Measurements from ENCODE around the gene GALNT7. TPM values are rescaled to one million over a fixed set of nuclear protein-coding genes. Genes with fewer than 3 reads are reported as not detected.

GALNT7 gene
- total and polyA plus RNA-seq, 4 donors = 9.3 to 32.7 (median 14.3) TPM

GRCh38 chr4:173237762-173238161 lies 69.2 kb downstream of the GALNT7 start:
- Histone ChIP-seq H3K9me3 (ENCODE audit: control insufficient read depth in 4 of 4, insufficient read depth in 3 of 4, low read length in 3 of 4) (no peaks in the 10 kb centered on the region), H3K36me3 (ENCODE audit: control insufficient read depth in 4 of 4, insufficient read depth in 4 of 4, low read length in 4 of 4) (no peaks in the 10 kb centered on the region), H3K27ac (ENCODE audit: low read depth in 1 of 2, low read length in 1 of 2) (no peak overlapping the region), H3K4me1 (ENCODE audit: control insufficient read depth in 5 of 5, insufficient read depth in 5 of 5, low read length in 5 of 5) (peaks cover 0 to 36% (median 7%) of the 10 kb centered on the region in 5 donors), H3K27me3 (ENCODE audit: control insufficient read depth in 3 of 3, insufficient read depth in 3 of 3, low read length in 2 of 3) (no peaks in the 10 kb centered on the region), H3K4me3 (no peak overlapping the region), H3K9ac (ENCODE audit: insufficient read depth in 1 of 2, low read length in 2 of 2) (no peak overlapping the region)
- ATAC-seq (ENCODE audit: insufficient read depth, low FRiP score) (no peak), DNase-seq (no peak)
- TF ChIP-seq, protein P1, sequence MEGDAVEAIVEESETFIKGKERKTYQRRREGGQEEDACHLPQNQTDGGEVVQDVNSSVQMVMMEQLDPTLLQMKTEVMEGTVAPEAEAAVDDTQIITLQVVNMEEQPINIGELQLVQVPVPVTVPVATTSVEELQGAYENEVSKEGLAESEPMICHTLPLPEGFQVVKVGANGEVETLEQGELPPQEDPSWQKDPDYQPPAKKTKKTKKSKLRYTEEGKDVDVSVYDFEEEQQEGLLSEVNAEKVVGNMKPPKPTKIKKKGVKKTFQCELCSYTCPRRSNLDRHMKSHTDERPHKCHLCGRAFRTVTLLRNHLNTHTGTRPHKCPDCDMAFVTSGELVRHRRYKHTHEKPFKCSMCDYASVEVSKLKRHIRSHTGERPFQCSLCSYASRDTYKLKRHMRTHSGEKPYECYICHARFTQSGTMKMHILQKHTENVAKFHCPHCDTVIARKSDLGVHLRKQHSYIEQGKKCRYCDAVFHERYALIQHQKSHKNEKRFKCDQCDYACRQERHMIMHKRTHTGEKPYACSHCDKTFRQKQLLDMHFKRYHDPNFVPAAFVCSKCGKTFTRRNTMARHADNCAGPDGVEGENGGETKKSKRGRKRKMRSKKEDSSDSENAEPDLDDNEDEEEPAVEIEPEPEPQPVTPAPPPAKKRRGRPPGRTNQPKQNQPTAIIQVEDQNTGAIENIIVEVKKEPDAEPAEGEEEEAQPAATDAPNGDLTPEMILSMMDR (IDR thresholded peaks at IDR 0.05; ENCODE audit: control extremely low read depth, extremely low read depth) = no peak
- WGBS, 2 donors = 86 to 91% methylated on average over 2 of the region's 2 CpGs

- no peak for DNase-seq
- TF ChIP-seq, protein P1 (IDR thresholded peaks at IDR 0.05; ENCODE audit: control extremely low read depth, extremely low read depth) = no peak
- no peaks in the 10 kb centered on the region for H3K9me3 ChIP-seq (ENCODE audit: control insufficient read depth in 4 of 4, insufficient read depth in 3 of 4, low read length in 3 of 4)
- no peak overlapping the region for H3K27ac ChIP-seq (ENCODE audit: low read depth in 1 of 2, low read length in 1 of 2)
- H3K9ac ChIP-seq (ENCODE audit: insufficient read depth in 1 of 2, low read length in 2 of 2) = no peak overlapping the region
- H3K36me3 ChIP-seq (ENCODE audit: control insufficient read depth in 4 of 4, insufficient read depth in 4 of 4, low read length in 4 of 4) = no peaks in the 10 kb centered on the region
- peaks cover 0 to 22% (median 7%) of the 10 kb centered on the region in 5 donors for H3K4me1 ChIP-seq (ENCODE audit: control insufficient read depth in 5 of 5, insufficient read depth in 5 of 5, low read length in 5 of 5)
- no peak for ATAC-seq (ENCODE audit: insufficient read depth, low FRiP score)
- H3K27me3 ChIP-seq (ENCODE audit: control insufficient read depth in 3 of 3, insufficient read depth in 3 of 3, low read length in 2 of 3) = no peaks in the 10 kb centered on the region
- H3K4me3 ChIP-seq = no peak overlapping the region
These were observed 72.1 kb downstream of the GALNT7 start for GRCh38 chr4:173240696-173241095.

DNA sequence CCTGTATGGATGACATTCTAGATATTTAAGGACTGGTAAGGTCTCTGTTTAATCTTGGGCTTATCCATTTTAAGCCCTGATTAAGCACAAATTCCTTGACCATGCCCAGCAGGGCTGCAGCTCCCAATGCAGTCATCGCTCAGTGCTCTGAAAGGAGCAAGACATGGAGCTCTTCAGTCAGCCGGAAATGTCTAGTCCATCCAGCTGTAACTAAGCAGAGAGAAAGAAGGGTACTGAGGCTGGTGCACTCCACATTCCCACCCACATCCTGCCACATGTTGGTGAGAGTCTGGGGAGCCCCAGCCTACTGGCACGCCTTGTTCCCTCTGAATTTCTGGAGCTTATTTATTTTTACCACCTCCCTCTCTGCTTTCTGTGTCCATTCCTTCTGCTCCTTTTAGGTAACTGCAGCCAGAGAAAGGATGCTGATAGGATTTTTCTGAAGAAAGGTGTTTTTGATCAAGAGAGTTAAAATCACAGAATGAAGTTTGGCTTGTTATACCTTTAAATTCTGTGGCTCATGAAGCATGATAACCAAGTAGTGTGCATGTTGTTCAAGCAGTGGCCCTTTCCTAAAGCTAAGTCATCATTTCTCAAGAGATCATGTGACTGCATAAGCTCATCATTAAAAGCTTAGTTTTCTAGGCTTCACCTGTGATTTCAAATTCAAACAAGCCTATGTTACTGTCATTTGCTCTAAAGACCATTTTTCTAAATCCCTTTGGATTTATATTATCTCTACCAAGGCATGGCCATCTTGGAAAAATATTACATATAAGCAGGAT lies 74.0 kb downstream of the GALNT7 start:
- Histone ChIP-seq H3K27me3 (ENCODE audit: control insufficient read depth in 3 of 3, insufficient read depth in 3 of 3, low read length in 2 of 3) (no peaks in the 10 kb centered on the region), H3K27ac (ENCODE audit: low read depth in 1 of 2, low read length in 1 of 2) (no peak overlapping the region), H3K9ac (ENCODE audit: insufficient read depth in 1 of 2, low read length in 2 of 2) (no peak overlapping the region), H3K4me1 (ENCODE audit: control insufficient read depth in 5 of 5, insufficient read depth in 5 of 5, low read length in 5 of 5) (peaks cover 0 to 4% (median 0%) of the 10 kb centered on the region in 5 donors), H3K4me3 (no peak overlapping the region), H3K9me3 (ENCODE audit: control insufficient read depth in 4 of 4, insufficient read depth in 3 of 4, low read length in 3 of 4) (no peaks in the 10 kb centered on the region), H3K36me3 (ENCODE audit: control insufficient read depth in 4 of 4, insufficient read depth in 4 of 4, low read length in 4 of 4) (no peaks in the 10 kb centered on the region)
- DNase-seq (no peak), ATAC-seq (ENCODE audit: insufficient read depth, low FRiP score) (no peak)
- TF ChIP-seq, protein P1 (IDR thresholded peaks at IDR 0.05; ENCODE audit: control extremely low read depth, extremely low read depth) = no peak
- 79 to 89% methylated on average over 3 of the region's 3 CpGs for WGBS, 2 donors
